ENCODE results near the gene PEMT.

DNA sequence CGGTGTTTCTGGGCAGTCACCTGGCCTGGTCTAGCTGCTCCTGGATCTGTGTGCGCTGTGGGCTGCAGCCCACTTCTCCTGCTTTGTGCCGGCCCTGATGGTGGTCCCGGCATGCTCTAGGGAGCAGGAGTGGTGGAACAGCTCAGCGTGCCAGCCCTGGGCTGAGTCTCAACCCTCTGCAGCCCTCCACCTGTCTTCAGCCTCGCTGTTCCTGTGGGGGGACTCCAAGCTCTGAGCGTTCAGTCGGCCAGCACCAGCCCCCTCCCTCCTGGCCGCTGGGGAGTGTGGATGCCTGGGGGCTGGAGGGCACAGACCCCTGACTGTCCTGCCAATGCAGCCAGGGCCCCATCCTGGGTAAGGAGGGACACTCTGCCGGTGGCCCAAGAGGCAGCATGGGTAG, 71.6 kb downstream of the PEMT start:
- TF ChIP-seq, protein P1, sequence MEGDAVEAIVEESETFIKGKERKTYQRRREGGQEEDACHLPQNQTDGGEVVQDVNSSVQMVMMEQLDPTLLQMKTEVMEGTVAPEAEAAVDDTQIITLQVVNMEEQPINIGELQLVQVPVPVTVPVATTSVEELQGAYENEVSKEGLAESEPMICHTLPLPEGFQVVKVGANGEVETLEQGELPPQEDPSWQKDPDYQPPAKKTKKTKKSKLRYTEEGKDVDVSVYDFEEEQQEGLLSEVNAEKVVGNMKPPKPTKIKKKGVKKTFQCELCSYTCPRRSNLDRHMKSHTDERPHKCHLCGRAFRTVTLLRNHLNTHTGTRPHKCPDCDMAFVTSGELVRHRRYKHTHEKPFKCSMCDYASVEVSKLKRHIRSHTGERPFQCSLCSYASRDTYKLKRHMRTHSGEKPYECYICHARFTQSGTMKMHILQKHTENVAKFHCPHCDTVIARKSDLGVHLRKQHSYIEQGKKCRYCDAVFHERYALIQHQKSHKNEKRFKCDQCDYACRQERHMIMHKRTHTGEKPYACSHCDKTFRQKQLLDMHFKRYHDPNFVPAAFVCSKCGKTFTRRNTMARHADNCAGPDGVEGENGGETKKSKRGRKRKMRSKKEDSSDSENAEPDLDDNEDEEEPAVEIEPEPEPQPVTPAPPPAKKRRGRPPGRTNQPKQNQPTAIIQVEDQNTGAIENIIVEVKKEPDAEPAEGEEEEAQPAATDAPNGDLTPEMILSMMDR (IDR thresholded peaks at IDR 0.05) = no peak
- no peak for TF ChIP-seq POLR2A (IDR thresholded peaks at IDR 0.05)
